ENCODE results near the gene GRK1. TPM values are rescaled to one million over a fixed set of nuclear protein-coding genes. Genes with fewer than 3 reads are reported as not detected.

GRK1 gene
- total and polyA plus RNA-seq, 4 donors: 0.36 to 0.97 (median 0.67) TPM

GRCh38 chr13:113654175-113654560 is 12.9 kb upstream of the GRK1 start:
- Histone ChIP-seq H3K4me3 (ENCODE audit: low read depth, low read length) (no peak overlapping the region), H3K9me3 (ENCODE audit: control insufficient read depth, insufficient read depth, low read length) (no peaks in the 10 kb centered on the region), H3K4me1 (ENCODE audit: control insufficient read depth, insufficient read depth, low read length) (peaks cover 31% of the 10 kb centered on the region), H3K36me3 (ENCODE audit: control insufficient read depth, insufficient read depth, low read length) (peaks cover 20% of the 10 kb centered on the region), H3K27me3 (ENCODE audit: control insufficient read depth, insufficient read depth, low read length) (no peaks in the 10 kb centered on the region), H3K27ac (ENCODE audit: low read depth, low read length) (no peak overlapping the region)
- no peak for DNase-seq (ENCODE audit: low read depth in 4 of 6, low spot score in 6 of 6)
- WGBS (ENCODE audit: insufficient coverage): 43% methylated on average over 6 of the region's 9 CpGs

- WGBS (ENCODE audit: insufficient coverage): 91% methylated on average over 38 of the region's 39 CpGs
- no peak overlapping the region for H3K27ac ChIP-seq (ENCODE audit: low read depth, low read length)
- H3K4me3 ChIP-seq (ENCODE audit: low read depth, low read length): no peak overlapping the region
- DNase-seq (ENCODE audit: low read depth in 4 of 6, low spot score in 6 of 6): no peak
- H3K4me1 ChIP-seq (ENCODE audit: control insufficient read depth, insufficient read depth, low read length): peaks cover 31% of the 10 kb centered on the region
- no peaks in the 10 kb centered on the region for H3K27me3 ChIP-seq (ENCODE audit: control insufficient read depth, insufficient read depth, low read length)
- peaks cover 19% of the 10 kb centered on the region for H3K36me3 ChIP-seq (ENCODE audit: control insufficient read depth, insufficient read depth, low read length)
- no peaks in the 10 kb centered on the region for H3K9me3 ChIP-seq (ENCODE audit: control insufficient read depth, insufficient read depth, low read length)
These were observed 12.3 kb upstream of the GRK1 start for GRCh38 chr13:113654591-113655345.

DNA sequence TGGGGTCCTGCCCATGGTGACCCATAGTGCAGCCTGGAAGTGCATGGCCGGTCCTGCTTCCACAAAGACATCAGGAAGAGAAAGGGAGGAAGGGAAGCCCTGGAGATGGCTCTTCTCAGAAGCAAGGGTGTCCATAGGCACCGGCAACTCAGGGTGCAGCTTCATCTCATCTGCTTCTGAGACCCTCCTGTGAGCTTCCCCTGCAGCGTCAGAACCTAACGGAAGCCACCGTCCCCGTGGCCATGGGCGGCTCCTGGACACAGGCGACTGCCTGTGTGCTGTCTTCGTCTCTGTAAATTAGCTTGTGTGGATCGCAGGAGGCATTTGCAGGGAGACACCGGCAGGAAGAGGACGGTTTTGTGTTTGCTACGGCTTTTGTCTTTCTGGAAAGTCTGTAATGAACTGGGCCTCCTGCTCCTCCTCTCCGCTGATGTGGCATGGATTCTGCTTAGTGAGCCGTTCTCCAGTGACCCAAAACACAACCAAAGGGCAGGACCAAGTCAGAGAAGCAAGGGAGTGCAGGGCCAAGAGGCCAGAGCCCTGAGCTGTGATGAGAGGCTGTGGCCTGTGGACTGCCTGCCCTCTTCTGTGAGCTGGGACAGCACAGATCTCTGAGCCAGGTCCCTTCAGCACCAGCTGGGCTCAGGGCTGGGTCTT is 11.5 kb upstream of the GRK1 start:
- DNase-seq (ENCODE audit: low read depth in 4 of 6, low spot score in 6 of 6): no peak
- Histone ChIP-seq H3K4me3 (ENCODE audit: low read depth, low read length) (no peak overlapping the region), H3K27ac (ENCODE audit: low read depth, low read length) (no peak overlapping the region), H3K27me3 (ENCODE audit: control insufficient read depth, insufficient read depth, low read length) (no peaks in the 10 kb centered on the region), H3K9me3 (ENCODE audit: control insufficient read depth, insufficient read depth, low read length) (no peaks in the 10 kb centered on the region), H3K36me3 (ENCODE audit: control insufficient read depth, insufficient read depth, low read length) (peaks cover 19% of the 10 kb centered on the region), H3K4me1 (ENCODE audit: control insufficient read depth, insufficient read depth, low read length) (peaks cover 31% of the 10 kb centered on the region)
- WGBS (ENCODE audit: insufficient coverage): 70% methylated on average over 13 of the region's 15 CpGs

GRCh38 chr13:113656003-113656588 is 10.9 kb upstream of the GRK1 start:
- DNase-seq (ENCODE audit: low read depth in 4 of 6, low spot score in 6 of 6): no peak
- Histone ChIP-seq H3K4me3 (ENCODE audit: low read depth, low read length) (no peak overlapping the region), H3K27me3 (ENCODE audit: control insufficient read depth, insufficient read depth, low read length) (no peaks in the 10 kb centered on the region), H3K36me3 (ENCODE audit: control insufficient read depth, insufficient read depth, low read length) (peaks cover 19% of the 10 kb centered on the region), H3K27ac (ENCODE audit: low read depth, low read length) (no peak overlapping the region), H3K9me3 (ENCODE audit: control insufficient read depth, insufficient read depth, low read length) (no peaks in the 10 kb centered on the region), H3K4me1 (ENCODE audit: control insufficient read depth, insufficient read depth, low read length) (peaks cover 26% of the 10 kb centered on the region)
- 94% methylated on average over 25 of the region's 25 CpGs for WGBS (ENCODE audit: insufficient coverage)

DNA sequence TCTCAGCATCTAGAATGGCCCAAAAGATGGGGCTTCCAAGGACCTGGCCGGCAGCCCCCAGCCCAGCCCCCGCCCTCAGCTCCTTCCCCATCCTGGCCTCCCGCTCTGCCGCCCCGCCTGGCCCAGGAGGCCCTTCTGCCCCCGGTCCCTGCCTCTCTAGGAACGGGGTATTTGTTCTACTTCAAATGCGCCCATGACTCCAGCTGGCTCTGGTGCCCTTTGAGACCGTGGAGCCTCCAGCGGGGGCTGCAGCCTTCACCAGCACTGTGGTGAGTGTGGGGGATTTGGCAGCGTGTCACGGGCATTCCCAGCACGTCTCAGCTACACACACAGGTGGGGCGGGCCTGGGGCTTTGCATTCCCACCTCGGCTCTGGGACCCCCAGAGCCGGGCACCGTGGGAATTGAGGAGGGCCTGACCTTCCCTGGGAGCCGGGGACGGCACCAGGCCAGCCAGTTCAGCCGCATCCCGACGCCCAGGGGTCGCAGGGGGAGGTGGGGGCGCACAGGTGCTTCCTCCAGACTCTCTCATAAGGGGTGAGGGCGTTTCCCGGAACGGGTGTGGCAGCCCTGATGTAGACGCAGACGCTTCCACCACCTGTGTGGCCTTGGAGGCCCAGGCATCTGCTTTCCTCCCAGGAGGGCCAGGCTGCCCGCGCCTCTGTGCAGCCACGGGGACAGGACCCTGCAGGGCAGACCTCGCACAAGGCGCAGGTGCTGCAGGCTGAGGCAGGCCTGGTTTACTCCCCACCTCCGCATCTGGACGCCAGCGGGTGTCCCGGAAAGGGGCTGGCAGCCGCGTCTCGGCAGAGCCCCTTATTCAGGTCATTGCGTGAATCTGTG is 10.0 kb upstream of the GRK1 start:
- no peaks in the 10 kb centered on the region for H3K9me3 ChIP-seq (ENCODE audit: control insufficient read depth, insufficient read depth, low read length)
- no peak overlapping the region for H3K27ac ChIP-seq (ENCODE audit: low read depth, low read length)
- WGBS (ENCODE audit: insufficient coverage): 90% methylated on average over 35 of the region's 42 CpGs
- H3K36me3 ChIP-seq (ENCODE audit: control insufficient read depth, insufficient read depth, low read length): peaks cover 13% of the 10 kb centered on the region
- DNase-seq (ENCODE audit: low read depth in 4 of 6, low spot score in 6 of 6): no peak
- no peak overlapping the region for H3K4me3 ChIP-seq (ENCODE audit: low read depth, low read length)
- H3K27me3 ChIP-seq (ENCODE audit: control insufficient read depth, insufficient read depth, low read length): no peaks in the 10 kb centered on the region
- peaks cover 26% of the 10 kb centered on the region for H3K4me1 ChIP-seq (ENCODE audit: control insufficient read depth, insufficient read depth, low read length)

GRCh38 chr13:113657851-113658741 is 8.9 kb upstream of the GRK1 start, which contains the start of gene ATP4B:
Gene ATP4B, minus strand, starts transcription at chr13:113658198. Its CDS starts 54 bp downstream, at chr13:113658144.
- H3K27ac ChIP-seq (ENCODE audit: low read depth, low read length): no peak within 1 kb of the TSS
- peaks cover 24% of the 10 kb centered on the region for H3K4me1 ChIP-seq (ENCODE audit: control insufficient read depth, insufficient read depth, low read length)
- no peak for DNase-seq (ENCODE audit: low read depth in 4 of 6, low spot score in 6 of 6)
- H3K9me3 ChIP-seq (ENCODE audit: control insufficient read depth, insufficient read depth, low read length): no peaks in the 10 kb centered on the region
- no peak within 1 kb of the TSS for H3K4me3 ChIP-seq (ENCODE audit: low read depth, low read length)
- no peaks in the 10 kb centered on the region for H3K27me3 ChIP-seq (ENCODE audit: control insufficient read depth, insufficient read depth, low read length)
- WGBS (ENCODE audit: insufficient coverage): 88% methylated on average over 46 of the region's 47 CpGs
- peaks cover 6% of the 10 kb centered on the region for H3K36me3 ChIP-seq (ENCODE audit: control insufficient read depth, insufficient read depth, low read length)

DNA sequence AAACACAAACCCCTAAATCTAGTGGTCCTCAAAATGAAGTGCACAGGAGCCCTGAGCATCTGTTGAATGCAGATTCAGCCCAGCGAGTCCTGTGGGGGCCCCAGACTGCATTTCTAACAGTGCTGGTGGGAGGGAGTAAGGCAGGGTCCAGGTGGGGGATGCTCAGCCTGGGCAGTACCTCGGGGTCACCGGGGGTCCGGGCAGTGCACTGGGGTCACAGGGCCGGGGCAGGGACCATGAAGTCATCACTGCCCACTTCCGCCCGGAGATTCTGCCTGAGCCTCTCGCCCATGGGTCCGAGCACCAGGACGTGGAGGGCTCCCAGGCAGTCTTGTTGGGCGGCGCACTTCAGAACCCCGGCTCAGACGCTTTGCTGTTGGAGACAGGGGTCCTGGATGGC is 8.2 kb upstream of the GRK1 start:
- peaks cover 17% of the 10 kb centered on the region for H3K4me1 ChIP-seq (ENCODE audit: control insufficient read depth, insufficient read depth, low read length)
- DNase-seq (ENCODE audit: low read depth in 4 of 6, low spot score in 6 of 6): no peak
- H3K9me3 ChIP-seq (ENCODE audit: control insufficient read depth, insufficient read depth, low read length): no peaks in the 10 kb centered on the region
- H3K4me3 ChIP-seq (ENCODE audit: low read depth, low read length): no peak overlapping the region
- peaks cover 6% of the 10 kb centered on the region for H3K36me3 ChIP-seq (ENCODE audit: control insufficient read depth, insufficient read depth, low read length)
- H3K27me3 ChIP-seq (ENCODE audit: control insufficient read depth, insufficient read depth, low read length): no peaks in the 10 kb centered on the region
- no peak overlapping the region for H3K27ac ChIP-seq (ENCODE audit: low read depth, low read length)
- 85% methylated on average over 14 of the region's 14 CpGs for WGBS (ENCODE audit: insufficient coverage)

DNA sequence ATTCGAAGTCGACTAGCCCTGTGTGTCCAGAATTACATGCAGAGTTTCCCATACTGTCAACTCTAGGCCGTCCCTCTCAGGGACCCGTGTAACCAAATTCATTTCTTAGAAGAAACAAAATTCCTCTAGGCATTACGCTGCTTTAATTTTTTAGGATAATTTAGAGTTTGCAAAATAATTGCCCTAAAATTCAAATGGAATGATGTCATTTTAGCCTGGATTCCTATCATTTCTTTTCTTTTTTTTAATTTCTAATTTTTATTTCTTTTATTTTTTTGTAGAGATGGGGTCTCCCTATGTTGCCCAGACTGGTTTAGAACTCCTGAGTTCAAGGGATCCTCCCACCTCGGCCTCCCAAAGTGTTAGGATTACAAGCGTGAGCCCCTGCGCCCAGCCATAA is 7.7 kb upstream of the GRK1 start:
- H3K36me3 ChIP-seq (ENCODE audit: control insufficient read depth, insufficient read depth, low read length): peaks cover 6% of the 10 kb centered on the region
- DNase-seq (ENCODE audit: low read depth in 4 of 6, low spot score in 6 of 6): no peak
- no peak overlapping the region for H3K4me3 ChIP-seq (ENCODE audit: low read depth, low read length)
- H3K27ac ChIP-seq (ENCODE audit: low read depth, low read length): no peak overlapping the region
- peaks cover 19% of the 10 kb centered on the region for H3K4me1 ChIP-seq (ENCODE audit: control insufficient read depth, insufficient read depth, low read length)
- H3K27me3 ChIP-seq (ENCODE audit: control insufficient read depth, insufficient read depth, low read length): no peaks in the 10 kb centered on the region
- H3K9me3 ChIP-seq (ENCODE audit: control insufficient read depth, insufficient read depth, low read length): no peaks in the 10 kb centered on the region
- WGBS (ENCODE audit: insufficient coverage): 60% methylated on average over 2 of the region's 8 CpGs
